GM12874 (cell line): ENCODE results near the gene COL20A1.

Source experiments
- TF ChIP-seq, protein P1 (sequence below): IDR thresholded peaks from 2 replicates; pipeline ENCODE4 v1.5.1; 2011; ENCODE audit warnings: low read depth, mild to moderate bottlenecking, control low read depth, low read length, moderate library complexity; ENCODE audit not compliant: insufficient read depth

The COL20A1 gene

DNA sequence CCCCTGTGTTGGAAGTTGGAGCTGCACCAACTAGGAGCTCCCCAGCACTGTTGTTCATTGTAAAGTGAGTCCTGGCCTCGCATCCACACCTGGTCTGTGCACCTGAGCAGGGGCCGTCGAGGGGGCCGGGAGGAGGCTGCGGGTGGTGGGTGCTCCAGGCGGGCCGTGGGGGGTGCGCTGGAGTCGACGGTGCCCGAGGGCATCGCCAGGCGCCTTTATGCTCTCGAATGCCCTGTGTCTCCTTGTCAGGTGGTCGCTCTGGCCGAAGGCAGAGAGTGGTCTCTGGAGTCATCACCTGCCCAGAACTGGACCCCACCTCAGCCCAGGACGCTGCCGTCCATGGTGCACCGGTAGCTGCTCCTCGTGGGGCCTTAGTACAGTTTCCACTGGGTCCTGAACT is 16.0 kb upstream of the COL20A1 start:
- TF ChIP-seq, protein P1, sequence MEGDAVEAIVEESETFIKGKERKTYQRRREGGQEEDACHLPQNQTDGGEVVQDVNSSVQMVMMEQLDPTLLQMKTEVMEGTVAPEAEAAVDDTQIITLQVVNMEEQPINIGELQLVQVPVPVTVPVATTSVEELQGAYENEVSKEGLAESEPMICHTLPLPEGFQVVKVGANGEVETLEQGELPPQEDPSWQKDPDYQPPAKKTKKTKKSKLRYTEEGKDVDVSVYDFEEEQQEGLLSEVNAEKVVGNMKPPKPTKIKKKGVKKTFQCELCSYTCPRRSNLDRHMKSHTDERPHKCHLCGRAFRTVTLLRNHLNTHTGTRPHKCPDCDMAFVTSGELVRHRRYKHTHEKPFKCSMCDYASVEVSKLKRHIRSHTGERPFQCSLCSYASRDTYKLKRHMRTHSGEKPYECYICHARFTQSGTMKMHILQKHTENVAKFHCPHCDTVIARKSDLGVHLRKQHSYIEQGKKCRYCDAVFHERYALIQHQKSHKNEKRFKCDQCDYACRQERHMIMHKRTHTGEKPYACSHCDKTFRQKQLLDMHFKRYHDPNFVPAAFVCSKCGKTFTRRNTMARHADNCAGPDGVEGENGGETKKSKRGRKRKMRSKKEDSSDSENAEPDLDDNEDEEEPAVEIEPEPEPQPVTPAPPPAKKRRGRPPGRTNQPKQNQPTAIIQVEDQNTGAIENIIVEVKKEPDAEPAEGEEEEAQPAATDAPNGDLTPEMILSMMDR: no peak

GRCh38 chr20:63277466-63278272 is 15.3 kb upstream of the COL20A1 start:
- TF ChIP-seq, protein P1: no peak

DNA sequence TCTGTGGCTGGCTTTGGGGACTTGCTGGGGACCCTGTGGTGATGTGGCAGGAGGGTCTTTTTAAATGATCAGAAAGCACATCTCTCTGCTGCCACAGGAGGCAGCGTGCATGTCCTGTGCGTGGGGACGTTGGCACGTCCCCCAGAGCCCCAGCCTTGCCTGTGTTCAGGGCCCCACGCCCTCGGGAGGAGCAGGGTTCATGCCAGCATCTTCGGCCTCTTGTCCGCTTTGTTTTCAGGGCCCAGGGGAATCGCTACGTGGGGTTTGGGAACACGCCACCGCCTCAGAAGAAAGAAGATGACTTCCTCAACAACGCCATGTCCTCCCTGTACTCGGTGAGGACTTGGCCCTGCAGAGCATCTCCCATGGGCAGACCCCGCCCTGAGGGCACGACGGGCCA is 14.3 kb upstream of the COL20A1 start:
- TF ChIP-seq, protein P1: no peak

GRCh38 chr20:63279931-63280330 is 13.1 kb upstream of the COL20A1 start:
- TF ChIP-seq, protein P1: no peak

DNA sequence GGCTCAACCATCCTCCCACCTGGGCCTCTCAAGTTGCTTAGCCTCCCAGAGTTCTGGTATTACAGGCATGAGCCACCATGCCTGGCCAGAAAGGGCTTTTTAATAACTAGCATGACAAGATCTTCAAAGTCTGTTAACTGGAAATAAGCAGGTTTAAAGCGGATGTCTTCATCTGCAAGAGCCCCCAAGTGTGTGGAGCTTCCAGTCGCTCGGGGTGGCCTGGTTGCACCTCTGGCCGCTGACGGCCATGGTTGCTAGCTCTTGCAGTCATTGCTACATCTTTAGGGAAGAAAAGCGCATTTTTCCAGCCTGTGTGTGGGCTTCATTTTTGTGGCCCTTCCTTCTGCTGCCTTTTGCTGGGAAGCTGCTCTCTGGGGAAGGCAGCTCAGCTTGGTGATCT is 12.6 kb upstream of the COL20A1 start:
- TF ChIP-seq, protein P1: no peak

- TF ChIP-seq, protein P1: peak; percentile 26; the same call in 1 of the 2 replicates
These were observed 11.9 kb upstream of the COL20A1 start for GRCh38 chr20:63280929-63281545.

DNA sequence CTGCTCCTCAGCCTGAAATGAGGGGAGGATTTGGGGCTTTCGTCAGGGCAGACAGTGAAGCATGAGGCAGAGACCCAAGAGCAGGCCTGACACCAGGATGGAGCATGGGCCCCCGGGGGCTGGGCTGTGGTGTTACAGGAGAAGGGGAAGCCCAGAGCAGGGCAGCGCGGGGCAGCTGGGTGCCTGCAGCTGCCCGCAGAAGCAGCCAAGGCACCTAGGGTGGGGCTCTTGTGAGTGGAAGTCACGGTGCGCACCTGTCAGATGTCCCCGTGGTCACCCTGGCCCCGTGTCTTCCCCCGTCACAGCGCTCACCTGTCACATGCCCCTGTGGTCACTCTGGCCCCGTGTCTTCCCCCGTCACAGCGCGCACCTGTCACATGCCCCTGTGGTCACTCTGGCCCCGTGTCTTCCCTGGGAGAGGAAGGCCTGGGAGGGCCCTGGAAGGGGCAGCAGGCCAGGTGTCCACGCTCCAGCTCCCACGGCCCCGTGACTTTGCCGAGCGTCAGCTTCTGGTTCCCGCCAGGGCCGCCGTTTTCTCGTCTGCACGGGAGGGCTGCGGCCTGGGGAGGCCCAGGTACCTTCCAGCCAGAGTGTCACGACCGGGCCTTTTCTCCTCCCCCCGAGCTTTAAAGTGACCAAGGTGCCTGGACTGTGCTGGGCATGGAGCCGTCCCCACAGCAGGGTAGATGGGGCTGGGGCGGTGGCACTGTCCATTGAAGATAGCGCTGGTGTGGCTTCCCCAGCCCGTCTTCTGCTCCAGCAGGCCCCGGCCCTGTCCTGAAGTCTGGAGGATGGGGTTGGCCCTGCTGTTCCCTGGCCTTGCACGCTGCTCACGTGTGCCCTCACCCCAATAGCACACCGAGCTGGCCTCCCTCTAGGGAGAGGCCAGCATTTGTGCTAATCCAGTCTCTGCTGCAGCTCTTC is 11.0 kb upstream of the COL20A1 start:
- TF ChIP-seq, protein P1: no peak
